Activated CD8-positive, alpha-beta T cell treated with anti-CD3 and anti-CD28 coated beads, Interleukin-2, amount 10 ng/mL, durations not matched to agents 7 days and 5 days (primary cell): Measurements from ENCODE around the gene GRIN2A. TPM values are rescaled to one million over a fixed set of nuclear protein-coding genes. Genes with fewer than 3 reads are reported as not detected.

Experiments
- ATAC-seq: fragments of 150-1000 bp; cut with Tn5 transposase; one replicate; pipeline ENCODE4 v1.10.0; 2021; ENCODE audit warnings: moderate library complexity
- CTCF ChIA-PET: fragments of 350-600 bp; sonication (Branson Sonifier 250); formaldehyde crosslinking; loops from one replicate; lab custom pipeline; 2021; ENCODE audit warnings: antibody characterized with exemption; lab: Charles Lee
- POLR2A ChIA-PET: fragments of 350-600 bp; sonication (Branson Sonifier 250); formaldehyde crosslinking; loops from one replicate; lab custom pipeline; 2021; ENCODE audit warnings: antibody characterized with exemption; lab: Charles Lee
- DNase-seq: peaks from one replicate; pipeline ENCODE4 v3.0.0-alpha.2; 2020
- H3K27ac Mint-ChIP-seq: one replicate; pipeline ENCODE4 v1.8.0; 2021; ENCODE audit warnings: mild to moderate bottlenecking, mixed read lengths
- H3K27me3 Mint-ChIP-seq: one replicate; pipeline ENCODE4 v1.8.0; 2021; ENCODE audit warnings: low read depth, mixed read lengths
- H3K36me3 Mint-ChIP-seq: one replicate; pipeline ENCODE4 v1.8.0; 2021; ENCODE audit warnings: low read depth, mixed read lengths
- H3K4me1 Mint-ChIP-seq: one replicate; pipeline ENCODE4 v1.8.0; 2021; ENCODE audit warnings: low read depth, mixed read lengths
- H3K4me3 Mint-ChIP-seq: one replicate; pipeline ENCODE4 v1.8.0; 2021; ENCODE audit warnings: mild to moderate bottlenecking, mixed read lengths
- H3K9me3 Mint-ChIP-seq: one replicate; pipeline ENCODE4 v1.8.0; 2022; ENCODE audit warnings: mixed read lengths; ENCODE audit not compliant: insufficient read depth
- total RNA-seq, 2 experiments: library from RNA; stranded (reverse); gene quantifications; one replicate each; pipeline ENCODE4 v1.2.3, GENCODE V29; 2021

GRIN2A gene
- total RNA-seq, 2 experiments from 2014 or later = not detected

GRCh38 chr16:9773289-9773688 lies 408.9 kb downstream of the GRIN2A start:
- H3K4me1 Mint-ChIP-seq = no peaks in the 10 kb centered on the region
- DNase-seq = no peak
- no peaks in the 10 kb centered on the region for H3K36me3 Mint-ChIP-seq
- H3K27me3 Mint-ChIP-seq = no peaks in the 10 kb centered on the region
- ATAC-seq = no peak
- ChIA-PET POLR2A (no interaction called here), CTCF (no interaction called here)
- H3K27ac Mint-ChIP-seq = no peak overlapping the region
- no peaks in the 10 kb centered on the region for H3K9me3 Mint-ChIP-seq
- H3K4me3 Mint-ChIP-seq = no peak overlapping the region

GRCh38 chr16:9772526-9773225 lies 409.6 kb downstream of the GRIN2A start:
- CTCF ChIA-PET = no interaction called here

DNA sequence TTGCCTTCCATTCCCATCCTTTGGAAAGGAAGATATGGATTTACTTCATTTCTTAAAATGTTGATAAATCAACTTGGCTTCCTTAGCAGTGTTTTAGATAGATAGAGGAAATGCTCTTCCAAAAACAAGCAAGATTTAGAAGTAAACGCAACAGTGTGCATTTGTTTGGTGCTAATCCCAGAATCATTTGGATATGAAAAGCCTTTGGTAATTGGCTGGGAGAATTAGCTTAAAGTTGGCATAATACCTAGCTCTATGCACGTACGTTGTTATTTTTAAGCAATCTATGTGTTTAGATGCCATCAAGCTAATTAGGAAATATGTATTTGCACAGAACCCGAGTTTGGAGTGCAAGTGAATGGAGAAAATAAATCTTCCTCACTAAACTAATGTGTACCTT lies 415.3 kb downstream of the GRIN2A start:
- CTCF ChIA-PET = no interaction called here
- ATAC-seq = no peak
- H3K4me3 Mint-ChIP-seq = no peak overlapping the region
- no peaks in the 10 kb centered on the region for H3K9me3 Mint-ChIP-seq
- H3K4me1 Mint-ChIP-seq = no peaks in the 10 kb centered on the region
- POLR2A ChIA-PET = no interaction called here
- H3K27me3 Mint-ChIP-seq = no peaks in the 10 kb centered on the region
- no peaks in the 10 kb centered on the region for H3K36me3 Mint-ChIP-seq
- DNase-seq = no peak
- H3K27ac Mint-ChIP-seq = no peak overlapping the region

More at GRCh38 chr16:9772526-9773225, 409.6 kb downstream of the GRIN2A start:
- Mint-ChIP-seq H3K27me3 (no peaks in the 10 kb centered on the region), H3K27ac (no peak overlapping the region), H3K4me3 (no peak overlapping the region), H3K9me3 (no peaks in the 10 kb centered on the region), H3K36me3 (no peaks in the 10 kb centered on the region), H3K4me1 (no peaks in the 10 kb centered on the region)
- POLR2A ChIA-PET = no interaction called here
- DNase-seq (no peak), ATAC-seq (no peak)

DNA sequence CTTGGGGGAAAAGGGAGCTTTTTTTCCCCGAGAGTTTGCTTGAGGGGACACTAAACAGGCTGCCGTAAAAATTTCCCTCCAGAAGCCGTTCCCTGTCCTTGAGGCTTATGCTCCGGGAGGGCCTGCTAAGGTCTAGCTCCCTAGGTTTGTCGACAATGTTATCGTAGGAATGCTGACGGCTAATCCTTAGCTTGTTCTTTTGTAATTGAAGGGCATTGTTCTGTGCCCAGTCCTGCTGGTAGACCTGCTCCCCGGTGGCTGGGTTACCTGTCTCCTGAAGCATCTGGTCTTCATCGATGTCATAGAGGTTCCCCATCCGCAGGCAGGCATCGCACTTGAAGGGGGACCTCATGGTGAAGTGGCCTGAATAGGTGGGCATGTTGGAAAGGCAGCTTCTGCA lies 418.7 kb downstream of the GRIN2A start:
- no peak for ATAC-seq
- H3K4me3 Mint-ChIP-seq = no peak overlapping the region
- H3K27me3 Mint-ChIP-seq = no peaks in the 10 kb centered on the region
- ChIA-PET POLR2A (no interaction called here), CTCF (no interaction called here)
- no peaks in the 10 kb centered on the region for H3K36me3 Mint-ChIP-seq
- no peak for DNase-seq
- H3K27ac Mint-ChIP-seq = no peak overlapping the region
- no peaks in the 10 kb centered on the region for H3K4me1 Mint-ChIP-seq
- H3K9me3 Mint-ChIP-seq = no peaks in the 10 kb centered on the region

DNA sequence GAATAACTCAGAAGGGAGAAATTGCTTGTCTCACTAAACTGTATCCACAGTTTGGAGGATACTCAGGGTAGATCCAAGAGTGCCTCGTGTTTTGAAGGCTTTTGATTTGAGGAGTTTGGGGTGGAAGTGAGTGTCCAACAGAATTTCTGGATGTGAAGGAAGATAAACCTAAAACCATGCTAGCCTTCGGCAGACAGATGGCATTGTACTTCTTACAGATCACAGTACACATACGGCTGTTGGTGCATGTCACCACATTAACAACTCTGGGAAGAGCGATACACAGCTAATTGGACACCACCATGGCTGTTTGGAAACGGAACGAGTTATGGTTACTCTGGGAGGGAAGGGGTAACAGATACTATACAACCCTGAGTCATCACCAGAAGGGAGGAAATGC lies 420.4 kb downstream of the GRIN2A start:
- Mint-ChIP-seq H3K4me3 (no peak overlapping the region), H3K27ac (no peak overlapping the region), H3K9me3 (no peaks in the 10 kb centered on the region), H3K4me1 (no peaks in the 10 kb centered on the region), H3K27me3 (no peaks in the 10 kb centered on the region), H3K36me3 (no peaks in the 10 kb centered on the region)
- CTCF ChIA-PET = no interaction called here
- DNase-seq = no peak
- ATAC-seq = no peak
- POLR2A ChIA-PET = no interaction called here

- H3K4me3 Mint-ChIP-seq = no peak overlapping the region
- no peaks in the 10 kb centered on the region for H3K4me1 Mint-ChIP-seq
- no peaks in the 10 kb centered on the region for H3K27me3 Mint-ChIP-seq
- H3K36me3 Mint-ChIP-seq = no peaks in the 10 kb centered on the region
- ATAC-seq (no peak), DNase-seq (no peak)
- H3K9me3 Mint-ChIP-seq = no peaks in the 10 kb centered on the region
- POLR2A ChIA-PET = no interaction called here
- CTCF ChIA-PET = no interaction called here
- no peak overlapping the region for H3K27ac Mint-ChIP-seq
Measured at GRCh38 chr16:9757687-9758086, 424.5 kb downstream of the GRIN2A start.

DNA sequence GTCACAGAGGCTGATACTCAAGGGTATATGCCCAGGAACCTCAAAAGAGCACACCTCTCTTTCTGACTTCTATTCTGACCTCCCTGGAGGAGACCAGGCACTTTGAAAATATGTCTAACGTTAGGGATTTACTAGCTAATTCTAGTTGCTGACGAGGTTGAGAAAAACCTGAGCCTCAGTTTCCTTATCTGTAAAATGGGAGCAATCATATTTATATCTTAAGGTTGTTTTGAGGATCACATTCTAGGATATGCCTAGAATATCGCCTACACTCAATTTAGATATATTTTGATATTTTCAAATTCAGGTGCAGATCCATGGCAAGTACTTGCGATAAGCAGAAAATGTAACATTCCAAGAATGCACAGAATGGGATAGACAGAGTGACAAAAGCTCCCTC lies 425.8 kb downstream of the GRIN2A start:
- Mint-ChIP-seq H3K27ac (no peak overlapping the region), H3K9me3 (no peaks in the 10 kb centered on the region), H3K4me3 (no peak overlapping the region), H3K27me3 (no peaks in the 10 kb centered on the region), H3K4me1 (no peaks in the 10 kb centered on the region), H3K36me3 (no peaks in the 10 kb centered on the region)
- ATAC-seq = no peak
- ChIA-PET POLR2A (no interaction called here), CTCF (no interaction called here)
- no peak for DNase-seq

GRCh38 chr16:9755081-9755480 lies 427.1 kb downstream of the GRIN2A start:
- Mint-ChIP-seq H3K9me3 (no peaks in the 10 kb centered on the region), H3K36me3 (no peaks in the 10 kb centered on the region)

DNA sequence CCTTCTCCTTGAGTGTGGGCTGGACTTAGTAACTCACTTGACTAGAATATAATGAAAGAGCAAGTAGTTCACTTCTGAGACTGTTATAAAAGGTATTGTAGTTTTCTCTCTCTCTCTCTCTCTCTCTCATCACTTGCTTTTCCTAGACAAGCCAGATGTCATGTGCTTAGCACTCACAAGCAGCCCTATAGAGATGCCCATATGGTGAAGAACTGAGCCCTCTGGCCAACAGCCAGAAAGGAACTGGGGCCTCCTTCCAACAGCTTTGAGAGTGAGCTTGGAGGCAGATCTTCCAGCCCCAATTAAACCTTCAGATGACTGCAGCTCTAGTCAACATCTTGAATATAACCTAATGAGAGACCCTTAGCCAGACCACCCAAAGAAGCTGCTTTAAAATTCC lies 440.5 kb downstream of the GRIN2A start:
- no peaks in the 10 kb centered on the region for H3K9me3 Mint-ChIP-seq
- POLR2A ChIA-PET = no interaction called here
- H3K27ac Mint-ChIP-seq = no peak overlapping the region
- CTCF ChIA-PET = no interaction called here
- ATAC-seq = no peak
- no peaks in the 10 kb centered on the region for H3K27me3 Mint-ChIP-seq
- no peaks in the 10 kb centered on the region for H3K4me1 Mint-ChIP-seq
- H3K4me3 Mint-ChIP-seq = no peak overlapping the region
- no peak for DNase-seq
- H3K36me3 Mint-ChIP-seq = no peaks in the 10 kb centered on the region

More at GRCh38 chr16:9755081-9755480, 427.1 kb downstream of the GRIN2A start:
- no peak overlapping the region for H3K27ac Mint-ChIP-seq
- ChIA-PET CTCF (no interaction called here), POLR2A (interaction anchor here (0.7 kb wide), 1 partner anchor 237 kb away, joined by 4 read pairs; no protein-coding TSS in a partner anchor)
- no peaks in the 10 kb centered on the region for H3K4me1 Mint-ChIP-seq
- ATAC-seq (no peak), DNase-seq (no peak)
- H3K27me3 Mint-ChIP-seq = no peaks in the 10 kb centered on the region
- H3K4me3 Mint-ChIP-seq = no peak overlapping the region

DNA sequence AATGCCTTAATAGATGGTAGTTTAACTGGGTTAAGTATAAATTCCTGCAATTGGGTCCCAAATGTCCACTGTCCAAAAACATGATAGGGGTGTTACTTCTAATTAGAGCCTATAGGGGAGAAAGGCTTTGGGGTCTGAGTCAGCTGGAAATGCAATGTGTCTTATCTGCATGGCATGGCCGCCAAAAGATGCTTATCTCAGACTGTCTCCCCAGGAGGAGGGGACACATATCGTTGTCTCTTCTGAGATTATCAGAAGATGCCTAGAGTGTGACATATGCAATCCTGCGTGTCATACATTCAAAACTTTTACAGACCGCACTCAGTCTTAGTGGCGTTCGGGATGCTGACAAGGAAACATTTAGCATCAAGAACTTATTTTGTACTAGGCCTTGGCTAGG lies 442.9 kb downstream of the GRIN2A start:
- POLR2A ChIA-PET = no interaction called here
- H3K27me3 Mint-ChIP-seq = no peaks in the 10 kb centered on the region
- H3K9me3 Mint-ChIP-seq = no peaks in the 10 kb centered on the region
- no peak overlapping the region for H3K27ac Mint-ChIP-seq
- DNase-seq (no peak), ATAC-seq (no peak)
- no peak overlapping the region for H3K4me3 Mint-ChIP-seq
- CTCF ChIA-PET = no interaction called here
- no peaks in the 10 kb centered on the region for H3K4me1 Mint-ChIP-seq
- H3K36me3 Mint-ChIP-seq = no peaks in the 10 kb centered on the region

GRCh38 chr16:9738690-9739089 lies 443.5 kb downstream of the GRIN2A start:
- Mint-ChIP-seq H3K27ac (no peak overlapping the region), H3K4me1 (no peaks in the 10 kb centered on the region), H3K27me3 (no peaks in the 10 kb centered on the region), H3K9me3 (no peaks in the 10 kb centered on the region), H3K36me3 (no peaks in the 10 kb centered on the region), H3K4me3 (no peak overlapping the region)
- ATAC-seq (no peak), DNase-seq (no peak)
- POLR2A ChIA-PET = no interaction called here
- CTCF ChIA-PET = no interaction called here

GRCh38 chr16:9736547-9736946 lies 445.7 kb downstream of the GRIN2A start:
- POLR2A ChIA-PET = no interaction called here
- no peak for DNase-seq

GRCh38 chr16:9723136-9723535 lies 459.1 kb downstream of the GRIN2A start:
- H3K9me3 Mint-ChIP-seq = no peaks in the 10 kb centered on the region
- H3K4me1 Mint-ChIP-seq = no peaks in the 10 kb centered on the region
- CTCF ChIA-PET = no interaction called here
- no peak overlapping the region for H3K27ac Mint-ChIP-seq
- H3K4me3 Mint-ChIP-seq = no peak overlapping the region
- ATAC-seq (no peak), DNase-seq (no peak)
- no peaks in the 10 kb centered on the region for H3K27me3 Mint-ChIP-seq
- POLR2A ChIA-PET = no interaction called here
- H3K36me3 Mint-ChIP-seq = no peaks in the 10 kb centered on the region

More at GRCh38 chr16:9736547-9736946, 445.7 kb downstream of the GRIN2A start:
- Mint-ChIP-seq H3K27ac (no peak overlapping the region), H3K36me3 (no peaks in the 10 kb centered on the region), H3K4me1 (no peaks in the 10 kb centered on the region), H3K27me3 (no peaks in the 10 kb centered on the region), H3K4me3 (no peak overlapping the region), H3K9me3 (no peaks in the 10 kb centered on the region)
- CTCF ChIA-PET = no interaction called here
- ATAC-seq = no peak
